Measurements from ENCODE around the gene CYTH4. TPM values are rescaled to one million over a fixed set of nuclear protein-coding genes. Genes with fewer than 3 reads are reported as not detected.
A peak's percentile ranks its signal among the peaks of the same experiment; 100 is the strongest.

The CYTH4 gene
- total RNA-seq, 4 donors from 2014 or later: 0.55 to 4.3 (median 2.7) TPM

DNA sequence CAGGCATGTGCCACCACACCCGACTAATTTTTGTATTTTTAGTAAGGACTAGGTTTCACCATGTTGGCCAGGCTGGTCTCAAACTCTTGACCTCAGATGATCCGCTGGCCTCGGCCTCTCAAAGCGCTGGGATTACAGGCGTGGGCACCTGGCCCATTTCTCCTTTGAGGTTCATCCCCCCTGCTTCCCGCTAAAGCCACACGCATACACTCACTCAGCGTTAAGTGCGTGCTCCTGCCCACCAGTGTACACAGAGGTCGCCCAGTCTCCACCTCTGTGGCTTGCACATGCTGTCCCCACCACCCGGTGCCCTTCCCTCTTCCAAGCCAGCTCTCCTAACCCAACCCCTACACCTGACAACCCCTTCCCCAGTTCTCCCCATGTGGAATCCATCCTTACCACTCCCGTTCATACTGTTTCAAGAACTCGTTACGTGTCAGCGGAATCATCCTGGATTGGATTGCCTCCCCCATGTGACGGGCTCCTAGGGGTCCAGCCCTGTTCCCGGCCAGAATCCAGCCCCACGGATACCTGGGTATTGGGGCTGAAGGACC lies 15.7 kb upstream of the CYTH4 start:
- H3K9me3 ChIP-seq: no peaks in the 10 kb centered on the region
- H3K4me3 ChIP-seq: peak overlapping the region; percentile 22
- DNase-seq (ENCODE audit: low spot score in 2 of 2): no peak
- TF ChIP-seq POLR2AphosphoS5 (IDR thresholded peaks at IDR 0.05) (no peak), EP300 (IDR thresholded peaks at IDR 0.05) (no peak), POLR2A (IDR thresholded peaks at IDR 0.05) (no peak)
- TF ChIP-seq, protein P1, sequence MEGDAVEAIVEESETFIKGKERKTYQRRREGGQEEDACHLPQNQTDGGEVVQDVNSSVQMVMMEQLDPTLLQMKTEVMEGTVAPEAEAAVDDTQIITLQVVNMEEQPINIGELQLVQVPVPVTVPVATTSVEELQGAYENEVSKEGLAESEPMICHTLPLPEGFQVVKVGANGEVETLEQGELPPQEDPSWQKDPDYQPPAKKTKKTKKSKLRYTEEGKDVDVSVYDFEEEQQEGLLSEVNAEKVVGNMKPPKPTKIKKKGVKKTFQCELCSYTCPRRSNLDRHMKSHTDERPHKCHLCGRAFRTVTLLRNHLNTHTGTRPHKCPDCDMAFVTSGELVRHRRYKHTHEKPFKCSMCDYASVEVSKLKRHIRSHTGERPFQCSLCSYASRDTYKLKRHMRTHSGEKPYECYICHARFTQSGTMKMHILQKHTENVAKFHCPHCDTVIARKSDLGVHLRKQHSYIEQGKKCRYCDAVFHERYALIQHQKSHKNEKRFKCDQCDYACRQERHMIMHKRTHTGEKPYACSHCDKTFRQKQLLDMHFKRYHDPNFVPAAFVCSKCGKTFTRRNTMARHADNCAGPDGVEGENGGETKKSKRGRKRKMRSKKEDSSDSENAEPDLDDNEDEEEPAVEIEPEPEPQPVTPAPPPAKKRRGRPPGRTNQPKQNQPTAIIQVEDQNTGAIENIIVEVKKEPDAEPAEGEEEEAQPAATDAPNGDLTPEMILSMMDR (IDR thresholded peaks at IDR 0.05): no peak
- peaks cover 29% of the 10 kb centered on the region for H3K27me3 ChIP-seq
- no peak overlapping the region for H3K27ac ChIP-seq
- 55% methylated on average over 17 of the region's 18 CpGs for WGBS
- no peaks in the 10 kb centered on the region for H3K4me1 ChIP-seq
- no peaks in the 10 kb centered on the region for H3K36me3 ChIP-seq

DNA sequence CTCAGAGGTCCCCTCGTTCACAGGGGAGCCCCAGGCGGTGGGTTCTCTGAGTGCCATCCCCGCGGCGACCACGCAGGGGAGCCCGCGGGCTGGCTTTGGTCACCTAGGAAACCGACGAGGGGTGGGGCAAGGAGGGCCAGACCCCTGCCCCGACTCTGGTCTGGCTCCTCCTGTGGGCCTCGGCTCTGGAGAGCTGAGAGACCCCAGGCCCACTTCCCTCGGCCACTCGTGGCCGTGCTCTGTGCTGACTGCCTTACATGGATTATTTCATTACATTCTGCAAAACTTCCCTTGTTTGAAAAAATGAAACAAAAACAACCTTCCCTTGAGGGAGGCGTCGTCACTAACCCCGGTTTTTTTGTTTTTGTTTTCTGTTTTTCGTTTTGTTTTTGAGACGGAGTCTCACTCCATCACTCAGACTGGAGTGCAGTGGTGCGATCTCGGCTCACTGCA lies 15.1 kb upstream of the CYTH4 start:
- TF ChIP-seq, protein P1 (IDR thresholded peaks at IDR 0.05): peak in 1 of 2 donors; percentile 60
- no peak for TF ChIP-seq POLR2A (IDR thresholded peaks at IDR 0.05)
- TF ChIP-seq POLR2AphosphoS5 (IDR thresholded peaks at IDR 0.05): no peak
- Histone ChIP-seq H3K36me3 (no peaks in the 10 kb centered on the region), H3K9me3 (no peaks in the 10 kb centered on the region), H3K27ac (no peak overlapping the region), H3K4me1 (no peaks in the 10 kb centered on the region), H3K27me3 (peaks cover 34% of the 10 kb centered on the region), H3K4me3 (peak overlapping the region; percentile 22)
- no peak for DNase-seq (ENCODE audit: low spot score in 2 of 2)
- 19% methylated on average over 14 of the region's 22 CpGs for whole genome bisulfite sequencing

DNA sequence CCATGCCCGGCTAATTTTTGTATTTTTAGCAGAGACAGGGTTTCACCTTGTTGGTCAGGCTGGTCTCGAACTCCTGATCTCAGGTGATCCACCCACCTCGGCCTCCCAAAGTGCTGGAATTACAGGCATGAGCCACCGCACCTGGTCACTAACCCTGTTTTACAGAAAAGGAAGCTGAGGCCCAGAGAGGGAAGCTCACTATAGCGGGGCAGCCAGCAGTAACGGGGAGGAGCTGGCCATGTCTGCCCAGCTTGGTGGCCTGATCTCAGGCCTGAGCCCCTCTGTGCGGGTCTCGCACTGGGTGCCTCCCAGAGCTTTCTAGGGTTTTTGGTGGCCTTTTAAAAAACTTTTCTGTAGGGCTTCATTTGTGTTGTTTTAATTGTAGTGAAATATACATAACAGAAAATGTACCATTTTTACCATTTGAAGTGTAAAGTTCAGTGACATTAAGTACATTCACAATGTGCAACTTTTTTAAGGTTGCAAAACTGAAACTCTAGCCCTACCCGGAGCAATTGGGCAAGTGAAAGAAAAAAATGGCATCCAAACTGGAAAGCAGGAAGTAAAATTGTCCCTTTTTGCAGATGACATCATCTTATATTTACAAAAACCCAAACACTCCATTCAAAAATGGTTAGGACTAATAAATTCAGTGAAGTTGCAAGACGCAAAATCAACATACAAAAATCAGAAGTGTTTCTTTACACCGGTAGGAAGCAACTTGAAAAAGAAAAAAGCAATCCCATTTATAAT lies 14.5 kb upstream of the CYTH4 start:
- Histone ChIP-seq H3K36me3 (no peaks in the 10 kb centered on the region), H3K27me3 (peaks cover 35% of the 10 kb centered on the region), H3K4me1 (no peaks in the 10 kb centered on the region), H3K9me3 (no peaks in the 10 kb centered on the region), H3K27ac (no peak overlapping the region), H3K4me3 (no peak overlapping the region)
- WGBS: 72% methylated on average over 11 of the region's 11 CpGs
- TF ChIP-seq, protein P1 (IDR thresholded peaks at IDR 0.05): no peak
- DNase-seq (ENCODE audit: low spot score in 2 of 2): no peak

DNA sequence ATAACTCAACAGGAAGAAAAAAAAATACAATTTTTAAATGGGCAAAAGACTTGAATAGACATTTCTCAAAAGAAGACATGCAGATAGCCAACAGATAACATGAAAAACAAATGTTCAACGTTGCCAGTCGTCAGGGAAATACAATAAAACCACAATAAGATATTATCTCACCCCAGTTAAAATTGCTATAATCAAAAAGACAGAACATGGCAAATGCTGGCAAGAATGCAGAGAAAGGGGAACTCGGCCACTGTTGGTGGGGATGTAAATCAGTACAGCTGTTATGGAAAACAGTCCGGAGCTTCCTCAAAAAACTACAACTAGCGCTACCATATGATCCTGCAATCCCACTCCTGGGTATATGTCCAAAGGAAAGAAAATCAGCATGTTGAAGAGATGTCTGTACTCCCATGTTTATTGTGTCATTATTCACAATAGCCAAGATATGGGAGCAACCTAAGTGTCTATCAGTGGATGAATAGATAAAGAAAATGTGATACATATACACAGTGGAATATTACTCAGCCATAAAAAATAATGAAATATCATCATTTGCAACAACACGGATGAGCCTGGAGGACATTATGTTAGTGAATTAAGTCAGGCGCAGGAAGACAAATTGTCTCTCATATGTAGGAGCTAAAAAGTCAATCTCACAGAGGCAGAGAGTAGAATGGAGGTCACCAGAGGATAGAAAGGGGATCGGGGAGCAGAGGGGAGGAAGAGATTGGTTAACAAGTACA lies 12.2 kb upstream of the CYTH4 start:
- Histone ChIP-seq H3K27me3 (peaks cover 43% of the 10 kb centered on the region), H3K27ac (no peak overlapping the region), H3K36me3 (no peaks in the 10 kb centered on the region), H3K4me3 (no peak overlapping the region), H3K4me1 (no peaks in the 10 kb centered on the region), H3K9me3 (no peaks in the 10 kb centered on the region)
- TF ChIP-seq POLR2AphosphoS5 (IDR thresholded peaks at IDR 0.05) (no peak), EP300 (IDR thresholded peaks at IDR 0.05) (no peak)
- TF ChIP-seq, protein P1 (IDR thresholded peaks at IDR 0.05): no peak
- no peak for DNase-seq (ENCODE audit: low spot score in 2 of 2)
- WGBS: 52% methylated on average over 8 of the region's 8 CpGs
